ENCODE data around the gene MSN. TPM values are rescaled to one million over a fixed set of nuclear protein-coding genes. Genes with fewer than 3 reads are reported as not detected.

The MSN gene
- polyA plus RNA-seq, 3 donors: 222 to 236 (median 228) TPM

DNA sequence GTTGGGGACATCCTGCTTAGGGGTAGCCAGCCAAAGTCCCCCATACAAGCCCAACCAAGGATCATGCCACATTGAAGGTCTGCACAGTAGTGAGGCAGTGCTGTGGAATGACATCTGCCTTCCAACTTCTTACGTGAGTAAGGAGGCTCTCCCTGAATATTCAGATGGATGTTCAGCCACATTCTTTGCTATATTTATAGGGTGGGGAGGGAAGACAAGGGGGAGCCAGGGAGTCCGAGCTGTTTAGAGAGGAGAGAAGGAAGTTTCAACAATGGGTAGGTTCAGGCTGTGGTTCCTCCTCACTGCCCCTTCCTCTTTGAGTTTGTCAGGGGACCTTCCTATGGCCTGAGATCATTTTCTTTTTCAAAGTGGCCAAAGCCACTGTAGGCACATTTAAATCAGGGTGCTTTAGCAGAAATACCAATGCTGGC lies 29.8 kb downstream of the MSN start:
- DNase-seq (ENCODE audit: extremely low read depth in 1 of 11, low read depth in 9 of 11, low spot score in 4 of 11): no peak

GRCh38 chrX:65697915-65698796 lies 30.7 kb downstream of the MSN start:
- no peak for DNase-seq (ENCODE audit: extremely low read depth in 1 of 11, low read depth in 9 of 11, low spot score in 4 of 11)

- DNase-seq (ENCODE audit: extremely low read depth in 1 of 11, low read depth in 9 of 11, low spot score in 4 of 11): no peak
Observed at GRCh38 chrX:65702956-65703355, 35.5 kb downstream of the MSN start.

DNA sequence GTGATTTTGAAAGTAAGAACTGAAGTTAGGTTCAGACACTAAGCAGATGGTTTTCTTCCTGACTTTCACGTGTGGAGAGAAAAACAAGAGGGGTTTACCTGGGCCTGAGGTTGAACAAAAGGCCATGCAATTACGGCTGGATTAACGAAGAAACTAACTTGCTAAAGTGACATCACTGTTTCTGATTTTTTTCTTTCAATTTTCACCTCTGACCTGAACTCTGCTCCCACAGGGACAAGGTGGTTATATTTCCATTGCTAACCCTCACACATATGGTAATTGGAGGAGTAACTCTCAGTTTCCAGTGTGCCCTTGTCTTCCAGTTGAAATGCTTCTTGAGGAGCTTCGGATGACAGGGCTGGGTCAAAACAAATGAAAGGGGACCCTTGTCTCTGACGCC lies 38.0 kb downstream of the MSN start:
- DNase-seq (ENCODE audit: extremely low read depth in 1 of 11, low read depth in 9 of 11, low spot score in 4 of 11): no peak

DNA sequence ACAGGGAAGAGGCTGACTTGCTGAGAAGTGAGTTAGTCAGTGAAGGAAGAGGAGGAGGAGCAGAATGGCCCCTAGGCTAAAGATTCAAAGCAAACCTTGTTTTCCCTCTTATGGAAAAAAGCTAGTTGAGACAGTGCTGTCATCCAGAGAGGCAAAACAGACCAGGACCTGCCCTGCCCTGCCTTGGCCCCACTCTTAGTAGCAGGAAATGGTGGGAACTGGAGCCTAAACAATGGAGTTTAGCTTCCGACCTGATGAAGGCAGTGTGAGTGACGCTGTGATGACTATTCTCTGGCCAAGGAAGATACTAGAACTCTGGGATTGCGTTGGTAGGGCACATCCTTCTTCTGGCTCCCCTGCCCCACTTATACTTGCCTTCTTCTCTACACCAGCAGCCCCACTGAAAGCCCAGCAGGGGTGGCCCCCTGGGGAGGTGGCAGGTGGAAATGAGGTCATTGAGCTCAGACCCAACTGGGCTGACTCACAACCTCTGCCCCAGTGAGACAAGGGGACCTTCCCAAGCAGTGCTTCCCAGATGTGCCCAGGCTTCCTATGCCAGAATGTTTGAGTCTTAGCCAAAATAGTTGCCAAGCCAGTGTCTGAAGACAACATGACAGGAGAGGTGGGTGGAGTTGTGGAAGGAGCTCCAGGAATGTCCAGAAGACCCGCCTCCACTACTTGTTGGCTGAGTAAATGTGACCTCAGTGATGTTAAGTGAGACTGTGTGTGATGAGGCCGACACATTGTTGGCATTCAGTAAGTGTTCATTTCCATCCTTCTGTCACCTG lies 38.8 kb downstream of the MSN start:
- no peak for DNase-seq (ENCODE audit: extremely low read depth in 1 of 11, low read depth in 9 of 11, low spot score in 4 of 11)

DNA sequence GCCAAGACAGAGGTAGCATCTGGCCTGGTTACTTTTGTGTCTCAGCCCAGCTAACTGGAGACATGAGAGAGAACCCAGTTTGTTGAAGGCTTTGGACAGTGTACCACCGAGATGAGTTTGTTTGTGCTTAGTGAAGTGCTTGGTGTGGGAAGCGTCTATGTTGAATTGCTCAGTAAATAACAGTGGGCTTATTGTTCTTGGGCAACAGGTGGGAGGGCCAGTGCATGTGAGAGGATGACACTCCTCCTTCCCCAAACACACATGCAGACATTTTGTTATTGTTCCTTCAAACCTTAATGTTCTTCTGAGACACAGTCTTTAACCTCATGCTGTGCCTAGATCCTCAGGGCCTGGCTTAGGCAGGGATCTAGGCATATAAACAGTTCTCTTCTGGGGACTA lies 39.7 kb downstream of the MSN start:
- DNase-seq (ENCODE audit: extremely low read depth in 1 of 11, low read depth in 9 of 11, low spot score in 4 of 11): no peak

DNA sequence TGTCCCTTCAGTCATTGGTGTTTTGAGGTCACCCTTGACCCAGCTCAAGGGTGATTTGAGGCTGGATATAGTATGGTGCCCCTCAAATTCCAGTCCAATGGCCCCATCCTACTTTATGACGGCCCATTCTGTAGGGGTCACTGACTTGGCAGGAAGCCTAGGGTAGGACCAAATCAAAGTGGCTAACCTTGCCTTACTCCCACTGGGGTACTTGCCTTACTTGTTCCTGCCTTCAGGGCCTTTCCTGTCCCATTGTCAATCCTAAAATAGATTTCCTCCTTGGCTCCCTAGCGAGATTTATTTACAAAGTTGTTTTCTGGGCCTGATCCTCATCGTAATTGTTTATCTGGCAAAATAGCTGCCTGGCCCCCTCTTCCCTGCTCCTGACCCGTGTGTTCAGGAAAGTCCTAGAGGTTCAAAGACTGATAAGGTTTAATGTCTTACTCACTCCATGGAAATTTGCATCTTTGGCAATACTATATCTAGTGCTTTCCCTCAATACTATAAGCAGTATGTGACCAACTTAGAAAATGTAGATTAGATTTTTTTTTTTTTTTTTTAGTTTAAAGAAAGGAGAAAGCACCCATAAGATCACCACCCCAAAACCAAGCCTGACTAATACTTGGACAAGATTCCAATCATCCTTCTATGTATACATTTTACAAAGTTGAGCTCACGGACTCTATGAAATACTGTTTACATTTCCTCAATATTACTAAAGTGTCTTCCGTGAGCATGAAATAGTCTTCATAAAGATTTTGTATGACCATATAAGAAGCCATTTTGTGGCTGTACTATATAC lies 44.8 kb downstream of the MSN start:
- DNase-seq (ENCODE audit: extremely low read depth in 1 of 11, low read depth in 9 of 11, low spot score in 4 of 11): no peak

GRCh38 chrX:65718538-65718937 lies 51.1 kb downstream of the MSN start:
- no peak for DNase-seq (ENCODE audit: extremely low read depth in 1 of 11, low read depth in 9 of 11, low spot score in 4 of 11)

GRCh38 chrX:65720381-65720964 lies 53.0 kb downstream of the MSN start:
- no peak for DNase-seq (ENCODE audit: extremely low read depth in 1 of 11, low read depth in 9 of 11, low spot score in 4 of 11)

- DNase-seq (ENCODE audit: extremely low read depth in 1 of 11, low read depth in 9 of 11, low spot score in 4 of 11): no peak
Observed at GRCh38 chrX:65723706-65724105, 56.3 kb downstream of the MSN start.

GRCh38 chrX:65726715-65727114 lies 59.3 kb downstream of the MSN start:
- no peak for DNase-seq (ENCODE audit: extremely low read depth in 1 of 11, low read depth in 9 of 11, low spot score in 4 of 11)

DNA sequence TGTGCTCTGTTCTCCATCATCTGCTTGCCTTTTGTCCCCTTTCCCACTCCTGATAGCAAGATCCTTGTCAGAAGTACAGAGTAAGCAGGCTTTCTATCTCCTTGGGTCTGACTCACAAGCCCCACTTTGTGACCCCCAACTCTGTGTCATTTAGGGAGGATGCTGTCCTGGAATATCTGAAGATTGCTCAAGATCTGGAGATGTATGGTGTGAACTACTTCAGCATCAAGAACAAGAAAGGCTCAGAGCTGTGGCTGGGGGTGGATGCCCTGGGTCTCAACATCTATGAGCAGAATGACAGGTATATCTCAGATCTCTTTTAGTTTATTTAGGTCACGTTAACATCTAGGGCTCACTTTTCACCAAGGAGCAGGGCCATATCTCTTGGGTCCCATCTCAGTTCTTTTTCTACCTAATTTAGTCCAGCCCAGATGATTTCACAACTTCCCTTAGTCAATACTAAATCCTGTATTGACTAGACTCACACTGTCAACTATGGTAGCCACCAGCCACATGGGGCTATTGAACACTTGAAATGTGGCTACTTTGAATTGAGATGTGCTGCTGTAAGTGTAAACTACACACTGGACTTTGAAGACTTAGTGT lies 64.3 kb downstream of the MSN start:
- DNase-seq (ENCODE audit: extremely low read depth in 1 of 11, low read depth in 9 of 11, low spot score in 4 of 11): no peak

DNA sequence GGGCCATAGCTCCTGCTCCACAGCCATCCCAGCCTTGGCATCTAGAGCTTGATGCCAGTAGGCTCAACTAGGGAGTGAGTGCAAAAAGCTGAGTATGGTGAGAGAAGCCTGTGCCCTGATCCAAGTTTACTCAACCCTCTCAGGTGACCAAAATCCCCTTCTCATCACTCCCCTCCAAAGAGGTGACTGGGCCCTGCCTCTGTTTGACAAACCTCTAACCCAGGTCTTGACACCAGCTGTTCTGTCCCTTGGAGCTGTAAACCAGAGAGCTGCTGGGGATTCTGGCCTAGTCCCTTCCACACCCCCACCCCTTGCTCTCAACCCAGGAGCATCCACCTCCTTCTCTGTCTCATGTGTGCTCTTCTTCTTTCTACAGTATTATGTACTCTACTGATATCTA lies 73.5 kb downstream of the MSN start:
- DNase-seq (ENCODE audit: extremely low read depth in 1 of 11, low read depth in 9 of 11, low spot score in 4 of 11): no peak

DNA sequence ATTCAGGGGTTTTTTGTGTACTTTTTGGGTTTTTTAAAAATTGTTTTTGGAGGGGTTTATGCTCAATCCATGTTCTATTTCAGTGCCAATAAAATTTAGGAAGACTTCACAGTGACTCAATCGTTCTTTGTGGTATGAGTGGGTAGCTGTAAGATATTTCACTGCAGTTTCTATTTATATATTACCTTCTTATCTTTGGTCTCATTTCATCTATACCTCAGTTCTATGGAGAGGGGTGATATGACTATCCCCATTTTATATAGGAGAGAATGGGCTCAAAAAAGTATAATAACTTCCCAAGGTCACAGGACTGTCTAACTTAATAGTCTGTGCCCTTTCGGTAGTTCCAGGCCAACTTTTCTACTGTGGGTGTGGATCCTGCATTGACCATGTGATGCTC lies 74.4 kb downstream of the MSN start:
- DNase-seq (ENCODE audit: extremely low read depth in 1 of 11, low read depth in 9 of 11, low spot score in 4 of 11): no peak

GRCh38 chrX:65744965-65745364 lies 77.5 kb downstream of the MSN start:
- no peak for DNase-seq (ENCODE audit: extremely low read depth in 1 of 11, low read depth in 9 of 11, low spot score in 4 of 11)

GRCh38 chrX:65745427-65745826 lies 78.0 kb downstream of the MSN start:
- DNase-seq (ENCODE audit: extremely low read depth in 1 of 11, low read depth in 9 of 11, low spot score in 4 of 11): no peak

- DNase-seq (ENCODE audit: extremely low read depth in 1 of 11, low read depth in 9 of 11, low spot score in 4 of 11): peak in 2 of 11 donors; percentile 1 to 2
Observed at GRCh38 chrX:65745992-65746391, 78.5 kb downstream of the MSN start.

- DNase-seq (ENCODE audit: extremely low read depth in 1 of 11, low read depth in 9 of 11, low spot score in 4 of 11): no peak
Observed at GRCh38 chrX:65750674-65751469, 83.4 kb downstream of the MSN start.

All from renal cortex interstitium (tissue), 11 donors.